ENCODE measurements around the gene GRB2. TPM values are rescaled to one million over a fixed set of nuclear protein-coding genes. Genes with fewer than 3 reads are reported as not detected.
"Not testable (repeated sequence)": the region's sequence is repeated elsewhere in the genome, so short reads cannot be mapped to it uniquely, and the experiment has no call there.

Gene GRB2
- total RNA-seq, 1 experiment from 2014 or later = 92.6 TPM

- POLR2A ChIA-PET = no interaction called here
- DNase-seq (ENCODE audit: low spot score) = no peak
- no peaks in the 10 kb centered on the region for H3K36me3 Mint-ChIP-seq
- H3K27me3 Mint-ChIP-seq (ENCODE audit: low read depth) = no peaks in the 10 kb centered on the region; the same call in 1 of the 2 replicates
- H3K27ac Mint-ChIP-seq = no peak overlapping the region
- TF ChIP-seq USF1 (CRISPR knock-in tag; IDR thresholded peaks at IDR 0.05) (no peak), E2F4 (CRISPR knock-in tag; IDR thresholded peaks at IDR 0.05; ENCODE audit: borderline replicate concordance, low read depth) (no peak), ZNF423 (CRISPR knock-in tag; IDR thresholded peaks at IDR 0.05) (no peak), GTF2I (CRISPR knock-in tag; conservative IDR thresholded peaks at IDR 0.05) (no peak), CTCF (IDR thresholded peaks at IDR 0.05) (no peak), ATF2 (CRISPR knock-in tag; IDR thresholded peaks at IDR 0.05; ENCODE audit: borderline replicate concordance, low read depth) (no peak), JAZF1 (CRISPR knock-in tag; IDR thresholded peaks at IDR 0.05) (no peak), AR (CRISPR knock-in tag; IDR thresholded peaks at IDR 0.05) (no peak), ARID4B (CRISPR knock-in tag; IDR thresholded peaks at IDR 0.05; ENCODE audit: borderline replicate concordance) (no peak), SOX15 (CRISPR knock-in tag; IDR thresholded peaks at IDR 0.05) (no peak), SMAD3 (CRISPR knock-in tag; IDR thresholded peaks at IDR 0.05; ENCODE audit: borderline replicate concordance) (no peak)
- CTCF ChIA-PET = no interaction called here
- no peaks in the 10 kb centered on the region for H3K9me3 Mint-ChIP-seq
- no peak overlapping the region for H3K4me3 Mint-ChIP-seq
- H3K4me1 Mint-ChIP-seq = no peaks in the 10 kb centered on the region
- no peak for ATAC-seq
Observed at GRCh38 chr17:75439287-75439686, 33.8 kb upstream of the GRB2 start.

GRCh38 chr17:75437404-75437803 is 31.9 kb upstream of the GRB2 start:
- H3K4me1 Mint-ChIP-seq; CTCF ChIA-PET; H3K27ac Mint-ChIP-seq; DNase-seq (ENCODE audit: low spot score); H3K9me3 Mint-ChIP-seq; ATAC-seq; H3K4me3 Mint-ChIP-seq; H3K36me3 Mint-ChIP-seq; POLR2A ChIA-PET; H3K27me3 Mint-ChIP-seq (ENCODE audit: low read depth): not testable (repeated sequence)

GRCh38 chr17:75434433-75434832 is 29.0 kb upstream of the GRB2 start:
- DNase-seq (ENCODE audit: low spot score); POLR2A ChIA-PET; H3K27me3 Mint-ChIP-seq (ENCODE audit: low read depth); H3K4me3 Mint-ChIP-seq; H3K27ac Mint-ChIP-seq; ATAC-seq; H3K4me1 Mint-ChIP-seq; H3K36me3 Mint-ChIP-seq; H3K9me3 Mint-ChIP-seq: not testable (repeated sequence)
- CTCF ChIA-PET = interaction anchor here (0.7 to 1.9 kb wide), 2 partner anchors 29 to 53 kb away, joined by 4 to 5 read pairs; partner anchors contain the start of gene GRB2
